HG02678 (cell line): Measurements from ENCODE around the gene TP53AIP1.

Source experiments
- ATAC-seq: cut with Tn5 transposase; IDR thresholded peaks from one replicate; pipeline ENCODE4 v1.9.1; 2021; ENCODE audit warnings: mild to moderate bottlenecking, moderate library complexity; ENCODE audit not compliant: unreplicated experiment

TP53AIP1 gene

DNA sequence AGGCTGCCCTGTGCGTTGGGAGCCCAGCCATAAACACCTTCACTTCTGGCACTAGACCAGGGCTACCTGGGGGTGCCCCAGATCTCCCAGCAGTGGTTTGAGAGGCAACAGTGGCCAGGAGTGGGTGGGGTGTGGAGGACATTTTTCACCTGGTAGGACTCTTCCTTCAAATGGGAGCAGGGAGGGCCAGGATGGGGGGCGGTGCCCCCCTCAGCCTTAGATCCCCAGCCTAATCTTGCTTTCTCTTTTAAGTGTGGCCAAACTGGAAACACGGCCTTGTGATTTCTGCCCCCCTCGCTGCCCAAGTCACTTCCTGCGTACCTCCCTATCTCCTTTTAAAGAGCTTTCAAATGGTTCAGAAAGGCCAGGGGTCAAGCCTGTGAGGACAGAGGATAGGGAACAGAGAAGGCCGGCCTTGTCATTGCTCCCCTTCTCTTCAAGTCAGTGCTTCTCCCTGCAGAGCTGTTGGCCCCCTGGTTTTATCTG lies 50.7 kb downstream of the TP53AIP1 start:
- ATAC-seq, result no peak

DNA sequence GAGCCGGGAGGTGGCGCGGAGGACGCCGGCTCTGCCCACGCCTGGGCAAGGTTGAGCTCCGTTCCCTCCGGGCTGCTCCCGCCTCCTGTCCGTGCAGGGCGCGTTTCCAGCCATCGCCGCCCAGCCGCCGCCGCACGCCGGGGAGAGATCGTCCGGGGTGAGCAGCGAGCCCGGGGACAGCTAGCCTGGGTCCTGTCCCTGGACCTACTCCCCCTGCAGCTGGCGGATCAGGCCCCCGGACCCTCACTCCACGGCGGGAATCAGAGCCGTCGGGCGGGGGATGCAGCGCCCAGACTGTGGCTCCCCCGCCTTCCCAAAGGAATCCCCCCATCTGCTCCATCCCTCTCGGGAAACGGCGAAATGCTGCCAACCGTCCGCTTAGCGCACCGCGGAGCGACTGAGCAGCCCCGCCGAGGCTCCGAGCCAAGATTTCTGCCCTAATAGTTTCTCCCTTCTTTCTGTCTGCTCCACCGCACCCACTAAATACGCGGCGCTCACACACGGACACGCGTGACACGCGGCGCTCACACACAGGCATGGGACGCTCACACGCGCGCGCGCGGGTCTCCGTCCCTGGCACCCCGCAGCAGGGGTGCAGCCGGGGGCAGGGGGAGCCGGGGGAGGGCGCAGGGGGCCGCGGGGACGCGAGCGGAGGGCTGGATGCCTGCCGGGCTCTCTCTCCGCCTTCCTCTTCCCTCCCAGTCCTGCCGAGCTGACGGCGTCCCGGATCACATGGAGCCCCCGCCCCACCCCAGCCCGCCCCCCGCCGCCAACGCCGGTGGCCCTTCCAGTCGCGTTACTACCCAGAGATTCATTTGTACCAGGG lies 51.9 kb downstream of the TP53AIP1 start, which contains the start of gene KCNJ5:
TSS of gene KCNJ5 (plus strand) at position 814 of the 826 bp plus-strand sequence. CDS start 19,918 bp downstream, outside the sequence.
- no peak for ATAC-seq

DNA sequence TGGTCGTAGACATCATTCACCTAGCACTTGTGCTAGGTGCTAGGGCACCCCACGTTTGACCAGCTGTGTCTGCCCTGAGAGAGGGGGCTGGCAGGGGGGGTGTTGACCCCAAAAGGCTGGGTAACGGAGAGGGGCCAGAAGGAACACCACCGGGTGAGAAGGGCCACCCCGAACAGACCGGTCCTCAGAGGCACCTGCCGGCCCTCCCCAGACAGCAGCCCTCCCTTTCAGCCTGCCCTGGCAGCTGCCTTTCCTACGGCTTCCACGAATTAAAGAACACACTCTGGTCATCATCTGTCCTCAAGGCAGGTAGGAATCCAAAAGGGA lies 52.5 kb downstream of the TP53AIP1 start:
- ATAC-seq, result no peak

DNA sequence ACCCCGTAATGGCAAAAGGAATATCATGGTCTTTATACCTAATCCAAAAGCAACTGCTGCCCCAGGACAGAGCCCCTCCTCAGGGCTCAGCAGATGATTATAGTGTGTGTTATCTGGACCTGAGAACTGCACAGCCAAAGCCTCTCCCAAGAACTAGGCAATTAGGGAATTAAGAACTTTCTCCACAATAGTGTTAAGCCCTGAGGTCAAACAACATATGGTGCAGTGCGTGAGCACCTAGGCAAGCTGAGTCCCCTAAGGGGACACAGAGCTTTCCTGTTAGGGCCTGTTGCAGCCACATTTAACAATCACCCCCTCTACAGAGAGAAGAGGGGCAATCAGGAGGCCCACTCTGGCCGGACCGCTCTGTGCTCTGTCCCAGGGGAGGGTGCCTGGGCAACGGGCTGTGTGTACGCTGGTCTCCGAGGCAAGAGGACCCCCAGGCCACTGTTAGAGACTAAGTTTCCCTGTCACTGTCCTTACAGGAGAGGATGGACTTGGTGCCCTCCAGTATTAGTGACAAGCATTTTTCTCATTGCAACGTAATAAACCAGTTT lies 52.9 kb downstream of the TP53AIP1 start:
- no peak for ATAC-seq

DNA sequence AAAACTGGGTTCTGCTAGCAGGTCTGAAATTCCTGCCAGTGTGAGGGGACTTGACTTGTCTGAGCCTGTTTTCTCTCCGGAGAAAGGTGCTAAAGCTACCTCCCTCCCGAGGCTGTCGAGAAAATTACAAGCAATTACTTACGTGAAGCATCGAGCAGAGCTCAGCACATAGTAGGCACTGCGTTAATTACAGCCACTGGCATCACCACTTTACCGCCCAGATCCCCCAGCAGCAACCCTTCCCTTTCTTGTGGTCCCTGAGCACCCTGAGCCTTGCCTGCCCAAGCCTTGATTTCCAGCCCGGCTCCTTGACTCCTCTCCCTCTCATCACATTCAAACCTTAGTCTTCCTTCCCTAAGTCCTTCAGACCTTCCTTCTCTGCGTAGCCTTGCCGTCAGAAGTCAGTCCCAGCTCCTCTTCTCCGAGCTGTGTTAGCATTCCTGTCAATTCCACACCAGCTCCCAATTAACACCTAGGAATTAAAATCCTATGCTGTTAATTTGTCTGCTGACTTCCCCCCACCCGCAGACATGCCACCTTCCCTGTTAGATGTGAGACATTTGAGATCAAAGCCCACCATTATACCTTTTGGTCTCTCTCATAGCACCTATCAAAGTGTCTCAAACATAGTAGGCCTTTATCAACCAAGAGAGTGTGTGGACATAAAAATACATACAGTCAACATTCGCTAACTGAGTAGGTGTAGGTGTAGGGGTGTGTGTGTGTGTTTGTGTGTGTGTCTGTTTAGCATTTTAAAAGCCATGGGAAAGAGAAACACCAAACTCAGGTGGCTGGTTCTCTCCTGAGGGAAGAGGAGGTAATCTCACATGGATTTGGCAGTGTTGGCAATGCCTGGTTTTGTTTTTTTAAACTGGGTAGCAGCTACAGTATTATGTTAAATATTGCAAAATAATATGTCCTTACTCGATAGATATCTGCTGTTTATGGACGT lies 54.4 kb downstream of the TP53AIP1 start:
- no peak for ATAC-seq

DNA sequence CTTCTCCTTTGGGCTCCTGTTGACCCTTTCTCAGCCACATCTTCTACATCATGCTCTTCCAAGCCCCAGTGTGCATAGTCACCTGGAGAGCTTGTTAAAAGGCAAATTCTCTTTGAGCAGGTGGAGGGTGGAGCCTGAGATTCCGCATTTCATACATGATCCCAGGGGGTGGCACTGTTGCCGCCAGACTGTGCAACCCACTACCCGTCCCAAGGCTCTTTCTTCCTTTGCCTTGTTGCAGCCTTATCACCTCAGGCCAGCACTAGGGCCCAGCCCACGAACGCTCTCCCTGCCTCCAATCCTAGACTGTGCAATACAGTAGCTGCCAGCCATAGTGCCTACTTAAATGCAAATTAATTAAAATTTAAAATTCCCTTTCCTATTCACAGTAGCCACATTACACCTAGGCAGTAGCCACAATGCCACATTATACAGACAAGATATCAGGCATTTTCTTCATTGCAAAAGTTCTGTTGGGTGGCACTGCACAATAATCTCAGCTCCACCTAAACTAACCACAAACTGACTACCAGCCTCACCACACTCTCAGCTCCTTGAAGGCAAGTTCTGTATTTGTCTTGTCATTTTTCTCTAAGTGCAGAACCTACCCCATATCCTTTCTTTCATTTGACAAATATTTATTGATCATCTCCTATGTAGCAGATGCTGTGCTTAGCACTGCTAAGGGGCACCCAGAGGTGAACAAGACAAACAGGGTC lies 56.1 kb downstream of the TP53AIP1 start:
- ATAC-seq, result no peak
